DOHH2 (cell line): ENCODE results near the gene HADHA.

ENCODE experiments used
- CTCF ChIP-seq: fragments of 200-600 bp; sonication (generic); IDR thresholded peaks from one replicate; pipeline ENCODE4 v1.5.1; 2014; ENCODE audit warnings: antibody characterized with exemption, mild to moderate bottlenecking, low read depth, low read length; ENCODE audit not compliant: poor library complexity, severe bottlenecking
- EZH2phosphoT487 ChIP-seq: fragments of 200-600 bp; sonication (generic); IDR thresholded peaks from 2 replicates; pipeline ENCODE4 v1.6.1; 2017; ENCODE audit warnings: borderline replicate concordance, mild to moderate bottlenecking, antibody characterized with exemption, low read length, moderate library complexity, mixed read lengths

DNA sequence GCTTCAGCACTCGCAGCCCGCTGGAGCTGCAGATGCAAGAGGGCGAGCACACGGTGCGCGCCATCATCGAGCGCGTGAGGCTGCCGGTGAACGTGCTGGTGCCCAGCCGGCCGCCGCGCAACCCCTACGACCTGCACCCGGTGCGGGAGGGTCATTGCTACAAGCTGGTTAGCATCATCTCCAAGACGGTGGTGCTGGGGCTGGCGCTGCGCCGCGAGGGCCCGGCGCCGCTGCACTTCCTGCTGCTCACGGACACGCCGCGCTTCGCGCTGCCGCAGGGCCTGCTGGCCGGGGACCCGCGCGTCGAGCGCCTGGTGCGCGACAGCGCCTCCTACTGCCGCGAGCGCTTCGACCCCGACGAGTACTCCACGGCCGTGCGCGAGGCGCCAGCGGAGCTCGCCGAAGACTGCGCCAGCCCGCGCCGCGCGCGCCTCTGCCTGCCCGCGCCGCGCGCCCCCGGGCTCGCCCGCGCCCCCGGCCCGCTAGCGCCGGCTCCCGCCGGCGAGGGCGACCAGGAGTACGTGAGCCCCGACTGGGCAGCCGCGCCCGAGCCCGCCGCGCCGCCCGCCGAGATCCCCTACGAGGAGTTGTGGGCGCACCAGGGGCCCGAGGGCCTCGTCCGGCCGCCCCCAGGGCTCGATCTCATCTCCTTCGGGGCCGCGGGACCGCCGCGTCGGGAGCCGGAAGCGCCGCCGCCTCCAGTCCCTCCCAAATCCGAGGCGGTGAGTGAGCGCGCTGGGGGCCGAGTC, 59.7 kb downstream of the HADHA start:
- TF ChIP-seq CTCF (no peak), EZH2phosphoT487 (no peak)
